OCI-LY7 (cell line): ENCODE data around the gene PRR30. TPM values are rescaled to one million over a fixed set of nuclear protein-coding genes. Genes with fewer than 3 reads are reported as not detected.

Experiments used
- BruUV-seq: library from RNA; stranded (reverse); fragments of 400-500 nt; replicated peaks from 2 replicates; lab custom pipeline; 2021; lab: Mats Ljungman, UMichigan
- CTCF ChIA-PET: fragments of 300-600 bp; sonication (Branson Sonifier 250); formaldehyde crosslinking; loops from one replicate; lab custom pipeline; 2022; ENCODE audit warnings: antibody characterized with exemption; ENCODE audit not compliant: unreplicated experiment; lab: Charles Lee
- POLR2A ChIA-PET: fragments of 300-600 bp; sonication (Branson Sonifier 250); formaldehyde crosslinking; loops from one replicate; lab custom pipeline; 2022; ENCODE audit warnings: antibody characterized with exemption; lab: Charles Lee
- DNase-seq: peaks from one replicate; pipeline ENCODE4 v3.0.0-alpha.2; 2015; ENCODE audit warnings: low spot score
- H2AFZ ChIP-seq: fragments of 200-600 bp; sonication (generic), shearing (Covaris generic); 2 replicates; pipeline ENCODE4 v1.6.1; 2014; ENCODE audit warnings: mild to moderate bottlenecking, antibody characterized with exemption, low read length, moderate library complexity
- H3K27ac ChIP-seq: fragments of 200-600 bp; sonication (generic); 2 replicates; pipeline ENCODE4 v1.5.1; 2014; ENCODE audit warnings: mixed run types, low read depth, mild to moderate bottlenecking, moderate library complexity, low read length, inconsistent platforms; ENCODE audit not compliant: poor library complexity, severe bottlenecking
- H3K36me3 ChIP-seq: fragments of 200-600 bp; sonication (generic); 2 replicates; pipeline ENCODE4 v1.6.1; 2014; ENCODE audit warnings: mild to moderate bottlenecking, antibody characterized with exemption, low read length, moderate library complexity, mixed read lengths; ENCODE audit not compliant: insufficient read depth
- H3K4me1 ChIP-seq: fragments of 200-600 bp; sonication (generic); 2 replicates; pipeline ENCODE4 v1.5.1; 2014; ENCODE audit warnings: mild to moderate bottlenecking, low read length; ENCODE audit not compliant: insufficient read depth, poor library complexity, severe bottlenecking
- H3K4me2 ChIP-seq: fragments of 200-600 bp; sonication (generic); 2 replicates; pipeline ENCODE4 v1.6.1; 2014; ENCODE audit warnings: mild to moderate bottlenecking, low read length
- H3K4me3 ChIP-seq: fragments of 200-600 bp; sonication (generic); 2 replicates; pipeline ENCODE4 v1.5.1; 2014; ENCODE audit warnings: mild to moderate bottlenecking, low read depth, low read length; ENCODE audit not compliant: poor library complexity, severe bottlenecking
- H3K79me2 ChIP-seq: fragments of 200-600 bp; sonication (generic); 2 replicates; pipeline ENCODE4 v1.6.1; 2016; ENCODE audit warnings: low read depth, mild to moderate bottlenecking, low read length, moderate library complexity, mixed read lengths; ENCODE audit not compliant: insufficient read depth
- H3K9me2 ChIP-seq: fragments of 200-600 bp; sonication (generic); 2 replicates; pipeline ENCODE4 v1.6.1; 2016; ENCODE audit warnings: mild to moderate bottlenecking, low read length, mixed read lengths; ENCODE audit not compliant: insufficient read depth
- H3K9me3 ChIP-seq: fragments of 200-600 bp; sonication (generic); 2 replicates; pipeline ENCODE4 v1.6.1; 2014; ENCODE audit warnings: mild to moderate bottlenecking, mixed run types, low read length, mixed read lengths
- H4K20me1 ChIP-seq: fragments of 200-600 bp; sonication (generic); 2 replicates; pipeline ENCODE4 v1.6.1; 2014; ENCODE audit warnings: mild to moderate bottlenecking, antibody characterized with exemption, low read length, moderate library complexity, mixed read lengths; ENCODE audit not compliant: insufficient read depth
- EZH2phosphoT487 ChIP-seq: fragments of 200-600 bp; sonication (generic); IDR thresholded peaks from 2 replicates; pipeline ENCODE4 v1.6.1; 2018; ENCODE audit warnings: low read depth, borderline replicate concordance, mild to moderate bottlenecking, mixed run types, antibody characterized with exemption, low read length, moderate library complexity, mixed read lengths
- intact Hi-C: fragments of 100-400 bp; cut with micrococcal nuclease; formaldehyde crosslinking; loops from one replicate; pipeline ENCODE4 v1.10.0; 2022; ENCODE audit not compliant: unreplicated experiment
- total RNA-seq, 2 experiments: library from RNA; depleted of rRNA in 1 of 2; stranded (reverse); fragments of >200 nt in 1 of 2; shearing (Covaris generic) in 1 of 2; gene quantifications; 2 replicates each; pipeline ENCODE4 v1.2.3, GENCODE V29; 2014 to 2022
- TF ChIP-seq, protein P1 (sequence below): fragments of 200-600 bp; sonication (generic); conservative IDR thresholded peaks from 2 replicates; pipeline ENCODE4 v1.5.1; 2014; ENCODE audit warnings: mild to moderate bottlenecking, antibody characterized with exemption, low read length, moderate library complexity, mixed read lengths

Gene PRR30
- total RNA-seq, 2 experiments from 2014 or later: not detected

GRCh38 chr2:27147935-27148334, 8.7 kb upstream of the PRR30 start:
- CTCF ChIA-PET: no interaction called here
- no peak overlapping the region for H2AFZ ChIP-seq
- no TSS peak for BruUV-seq
- no peak for DNase-seq
- H3K27ac ChIP-seq: no peak overlapping the region
- H3K4me3 ChIP-seq: no peak overlapping the region
- no peaks in the 10 kb centered on the region for H3K36me3 ChIP-seq
- H3K4me2 ChIP-seq: no peak overlapping the region
- no peaks in the 10 kb centered on the region for H4K20me1 ChIP-seq
- intact Hi-C loops: no loop called here
- H3K9me3 ChIP-seq: peaks cover 7% of the 10 kb centered on the region; the same call in 1 of the 2 replicates
- POLR2A ChIA-PET: no interaction called here
- no peaks in the 10 kb centered on the region for H3K9me2 ChIP-seq
- no peaks in the 10 kb centered on the region for H3K79me2 ChIP-seq
- TF ChIP-seq, protein P1, sequence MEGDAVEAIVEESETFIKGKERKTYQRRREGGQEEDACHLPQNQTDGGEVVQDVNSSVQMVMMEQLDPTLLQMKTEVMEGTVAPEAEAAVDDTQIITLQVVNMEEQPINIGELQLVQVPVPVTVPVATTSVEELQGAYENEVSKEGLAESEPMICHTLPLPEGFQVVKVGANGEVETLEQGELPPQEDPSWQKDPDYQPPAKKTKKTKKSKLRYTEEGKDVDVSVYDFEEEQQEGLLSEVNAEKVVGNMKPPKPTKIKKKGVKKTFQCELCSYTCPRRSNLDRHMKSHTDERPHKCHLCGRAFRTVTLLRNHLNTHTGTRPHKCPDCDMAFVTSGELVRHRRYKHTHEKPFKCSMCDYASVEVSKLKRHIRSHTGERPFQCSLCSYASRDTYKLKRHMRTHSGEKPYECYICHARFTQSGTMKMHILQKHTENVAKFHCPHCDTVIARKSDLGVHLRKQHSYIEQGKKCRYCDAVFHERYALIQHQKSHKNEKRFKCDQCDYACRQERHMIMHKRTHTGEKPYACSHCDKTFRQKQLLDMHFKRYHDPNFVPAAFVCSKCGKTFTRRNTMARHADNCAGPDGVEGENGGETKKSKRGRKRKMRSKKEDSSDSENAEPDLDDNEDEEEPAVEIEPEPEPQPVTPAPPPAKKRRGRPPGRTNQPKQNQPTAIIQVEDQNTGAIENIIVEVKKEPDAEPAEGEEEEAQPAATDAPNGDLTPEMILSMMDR: no peak
- TF ChIP-seq EZH2phosphoT487: no peak
- H3K4me1 ChIP-seq: peaks cover 16% of the 10 kb centered on the region

DNA sequence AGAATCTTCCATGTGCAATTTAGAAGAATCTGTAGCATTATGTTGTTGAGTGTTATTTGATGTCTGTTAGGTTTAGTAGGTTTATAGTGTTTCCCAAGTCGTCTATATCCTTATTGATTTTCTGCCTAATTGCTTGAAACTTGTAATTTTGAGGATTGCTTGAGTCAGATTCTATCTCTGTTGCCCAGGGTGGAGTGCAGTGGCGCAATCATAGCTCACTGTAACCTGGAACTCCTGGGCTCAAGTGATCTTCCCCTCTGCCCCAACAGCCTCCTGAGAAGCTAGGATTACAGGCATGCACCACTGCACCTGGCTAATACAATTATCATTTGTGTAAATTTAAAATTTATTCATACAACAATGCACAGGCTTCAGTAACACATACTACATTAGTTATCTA, 6.5 kb upstream of the PRR30 start:
- Histone ChIP-seq H3K4me2 (no peak overlapping the region), H2AFZ (no peak overlapping the region), H4K20me1 (no peaks in the 10 kb centered on the region), H3K4me1 (peaks cover 1% of the 10 kb centered on the region), H3K79me2 (no peaks in the 10 kb centered on the region), H3K4me3 (no peak overlapping the region), H3K36me3 (no peaks in the 10 kb centered on the region), H3K27ac (no peak overlapping the region), H3K9me2 (no peaks in the 10 kb centered on the region), H3K9me3 (peaks cover 7% of the 10 kb centered on the region; the same call in 1 of the 2 replicates)
- DNase-seq: no peak
- no peak for TF ChIP-seq EZH2phosphoT487
- TF ChIP-seq, protein P1: no peak
- POLR2A ChIA-PET: interaction anchor here (0.6 to 1.1 kb wide), 2 partner anchors 11 to 715 kb away, joined by 3 to 4 read pairs; partner anchors contain the start of gene PREB
- CTCF ChIA-PET: no interaction called here
- intact Hi-C loops: no loop called here
- BruUV-seq: no TSS peak

GRCh38 chr2:27143285-27143684, 4.1 kb upstream of the PRR30 start:
- BruUV-seq: no TSS peak
- ChIA-PET CTCF (no interaction called here), POLR2A (no interaction called here)
- H3K4me1 ChIP-seq: no peaks in the 10 kb centered on the region
- H3K4me3 ChIP-seq: no peak overlapping the region
- no peaks in the 10 kb centered on the region for H3K79me2 ChIP-seq
- H3K9me2 ChIP-seq: no peaks in the 10 kb centered on the region
- peaks cover 7% of the 10 kb centered on the region; the same call in 1 of the 2 replicates for H3K9me3 ChIP-seq
- intact Hi-C loops: no loop called here
- no peak overlapping the region for H2AFZ ChIP-seq
- TF ChIP-seq EZH2phosphoT487: no peak
- TF ChIP-seq, protein P1: no peak
- H3K36me3 ChIP-seq: no peaks in the 10 kb centered on the region
- no peak overlapping the region for H3K4me2 ChIP-seq
- H4K20me1 ChIP-seq: no peaks in the 10 kb centered on the region
- DNase-seq: no peak
- H3K27ac ChIP-seq: no peak overlapping the region
